ENCODE measurements around the gene OR6B2. TPM values are rescaled to one million over a fixed set of nuclear protein-coding genes. Genes with fewer than 3 reads are reported as not detected.

OR6B2 gene
- total and polyA plus RNA-seq, 2 of the 4 experiments (the other 2 are of a cell fraction), result not detected

DNA sequence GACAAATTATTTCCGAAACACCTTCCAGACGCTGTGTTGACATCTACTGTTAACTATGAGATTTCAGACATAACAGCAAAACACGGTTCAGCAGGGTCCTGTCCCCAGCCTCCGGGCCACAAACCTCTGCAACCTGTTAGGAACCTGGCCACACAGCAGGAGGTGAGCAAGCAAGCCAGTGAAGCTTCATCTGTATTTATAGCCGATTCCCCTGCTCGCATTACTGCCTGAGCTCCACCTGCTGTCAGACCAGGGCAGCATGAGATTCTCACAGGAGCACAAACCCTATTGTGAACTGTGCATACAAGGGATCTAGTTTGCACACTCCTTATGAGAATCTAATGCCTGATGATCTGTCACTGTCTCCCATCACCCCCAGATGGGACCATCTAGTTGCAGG, 36.1 kb downstream of the OR6B2 start:
- no peak overlapping the region for H2AK9ac ChIP-seq (replicated peaks; ENCODE audit: low read depth, low read length, poor library complexity)
- no peak overlapping the region for H2AK5ac ChIP-seq (ENCODE audit: low read depth, low read length)
- no TSS peak for BruUV-seq (replicated peaks)
- H2BK20ac ChIP-seq (ENCODE audit: low read depth, low read length), result no peak overlapping the region
- CTCF ChIA-PET, result interaction anchor here (1.5 kb wide), 1 partner anchor 28 kb away, joined by 5 read pairs; no protein-coding TSS in a partner anchor
- WGBS, 2 experiments (ENCODE audit: extremely low coverage in 2 of 2, insufficient read length in 1 of 2), result 73% methylated on average over 4 of the region's 6 CpGs; no CpG with 5 or more reads in 1 of the 2 experiments
- no peak overlapping the region for H3K56ac ChIP-seq (ENCODE audit: extremely low read depth, insufficient read depth, low read length)
- no peak overlapping the region for H4K8ac ChIP-seq (ENCODE audit: low read depth in 2 of 2, low read length in 2 of 2)
- H2AFZ ChIP-seq (replicated peaks; ENCODE audit: low read length, poor library complexity), result no peak overlapping the region
- no peaks in the 10 kb centered on the region for H3K4me1 ChIP-seq (ENCODE audit: control insufficient read depth, insufficient read depth, low read length)
- ATAC-seq (ENCODE audit: low read depth) (no peak), DNase-seq (no peak)
- TF ChIP-seq SMC3 (IDR thresholded peaks at IDR 0.05; ENCODE audit: low read depth, low read length) (no peak), MAZ (IDR thresholded peaks at IDR 0.05; ENCODE audit: borderline replicate concordance, low read depth, low read length) (no peak), NFE2L2 (IDR thresholded peaks at IDR 0.05; ENCODE audit: low read depth, low read length) (no peak), BHLHE40 (IDR thresholded peaks at IDR 0.05; ENCODE audit: low read depth, low read length) (no peak), RAD21 (IDR thresholded peaks at IDR 0.05; ENCODE audit: low read length) (no peak), CTCF (conservative IDR thresholded peaks at IDR 0.05; ENCODE audit: low read depth, low read length) (no peak), FOS (IDR thresholded peaks at IDR 0.05; ENCODE audit: low read depth, low read length) (no peak), RFX5 (IDR thresholded peaks at IDR 0.05; ENCODE audit: low read depth, low read length) (no peak)
- TF ChIP-seq, protein P1, sequence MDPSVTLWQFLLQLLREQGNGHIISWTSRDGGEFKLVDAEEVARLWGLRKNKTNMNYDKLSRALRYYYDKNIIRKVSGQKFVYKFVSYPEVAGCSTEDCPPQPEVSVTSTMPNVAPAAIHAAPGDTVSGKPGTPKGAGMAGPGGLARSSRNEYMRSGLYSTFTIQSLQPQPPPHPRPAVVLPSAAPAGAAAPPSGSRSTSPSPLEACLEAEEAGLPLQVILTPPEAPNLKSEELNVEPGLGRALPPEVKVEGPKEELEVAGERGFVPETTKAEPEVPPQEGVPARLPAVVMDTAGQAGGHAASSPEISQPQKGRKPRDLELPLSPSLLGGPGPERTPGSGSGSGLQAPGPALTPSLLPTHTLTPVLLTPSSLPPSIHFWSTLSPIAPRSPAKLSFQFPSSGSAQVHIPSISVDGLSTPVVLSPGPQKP (IDR thresholded peaks at IDR 0.05; ENCODE audit: borderline replicate concordance, low read depth, low read length), result no peak
- POLR2A ChIA-PET (ENCODE audit: unreplicated experiment), result no interaction called here
- no peak overlapping the region for H4K91ac ChIP-seq (ENCODE audit: insufficient read depth, low read depth, low read length)
- dilution Hi-C loops (cut with HindIII; ENCODE audit: low sequenced_read_pairs, unreplicated experiment), result no loop called here
- no peak overlapping the region for H3K27ac ChIP-seq (ENCODE audit: insufficient read depth, low read length)
- H3K18ac ChIP-seq (ENCODE audit: low read depth, low read length), result no peak overlapping the region
- peaks cover 0 to 7% of the 10 kb centered on the region in 2 experiments; a peak in 2 of 4 replicates for H3K79me1 ChIP-seq (ENCODE audit: low read depth in 1 of 2, low read length in 2 of 2)
- H3K4ac ChIP-seq (ENCODE audit: low read depth, low read length), result no peak overlapping the region
- H4K20me1 ChIP-seq (ENCODE audit: insufficient read depth, low read length), result no peaks in the 10 kb centered on the region; the same call in 1 of the 2 replicates
- no peak overlapping the region for H3K4me2 ChIP-seq (ENCODE audit: low read depth, low read length)
- H2BK5ac ChIP-seq (ENCODE audit: low read depth, low read length, poor library complexity, severe bottlenecking), result no peak overlapping the region
- H4K5ac ChIP-seq (ENCODE audit: low read depth, low read length), result no peak overlapping the region
- no peak overlapping the region for H3K14ac ChIP-seq (replicated peaks; ENCODE audit: low read depth, low read length)
- in situ Hi-C loops (cut with MboI; ENCODE audit: low sequenced_read_pairs), result loop anchor here (10.0 to 25.0 kb wide), 2 partner anchors 857 to 939 kb away; no protein-coding TSS in a partner anchor
- intact Hi-C loops (cut with micrococcal nuclease), result loop anchor here (5.0 to 10.0 kb wide), 3 partner anchors 599 to 1147 kb away; partner anchors contain the start of gene TWIST2
- H3K27me3 ChIP-seq (ENCODE audit: control insufficient read depth, insufficient read depth, low read length), result no peaks in the 10 kb centered on the region
- H3K9me3 ChIP-seq (ENCODE audit: control insufficient read depth, insufficient read depth, low read length), result no peaks in the 10 kb centered on the region
- H3K23ac ChIP-seq (ENCODE audit: low read depth, low read length), result no peak overlapping the region
- no peak overlapping the region for H2BK15ac ChIP-seq (ENCODE audit: low read depth, low read length)
- H3K9me1 ChIP-seq (ENCODE audit: insufficient read depth, low read length), result no peaks in the 10 kb centered on the region
- peaks cover 26% of the 10 kb centered on the region for H3K36me3 ChIP-seq (ENCODE audit: control insufficient read depth, insufficient read depth, low read length)
- H3K9ac ChIP-seq (ENCODE audit: low read depth, low read length), result no peak overlapping the region
- no peak overlapping the region for H3K4me3 ChIP-seq (ENCODE audit: insufficient read depth, low read depth, low read length)
- no peak overlapping the region for H2BK120ac ChIP-seq (ENCODE audit: low read depth, low read length)
